GM19351 (cell line): ENCODE results near the gene EIF2S1.
"Not testable (repeated sequence)": the region's sequence is repeated elsewhere in the genome, so short reads cannot be mapped to it uniquely, and the experiment has no call there.

Experiments
- ATAC-seq: cut with Tn5 transposase; IDR thresholded peaks from one replicate; pipeline ENCODE4 v1.9.1; 2021; ENCODE audit warnings: mild to moderate bottlenecking, moderate library complexity; ENCODE audit not compliant: unreplicated experiment

The EIF2S1 gene

GRCh38 chr14:67359775-67360469 is at the start of gene EIF2S1, which contains the start of gene ATP6V1D:
EIF2S1 (plus strand) TSS chr14:67360328; CDS start chr14:67364768, 4,440 bp downstream.
ATP6V1D (minus strand) TSS chr14:67359804; CDS start chr14:67359698, 106 bp downstream.
- peak; percentile 90 for ATAC-seq

DNA sequence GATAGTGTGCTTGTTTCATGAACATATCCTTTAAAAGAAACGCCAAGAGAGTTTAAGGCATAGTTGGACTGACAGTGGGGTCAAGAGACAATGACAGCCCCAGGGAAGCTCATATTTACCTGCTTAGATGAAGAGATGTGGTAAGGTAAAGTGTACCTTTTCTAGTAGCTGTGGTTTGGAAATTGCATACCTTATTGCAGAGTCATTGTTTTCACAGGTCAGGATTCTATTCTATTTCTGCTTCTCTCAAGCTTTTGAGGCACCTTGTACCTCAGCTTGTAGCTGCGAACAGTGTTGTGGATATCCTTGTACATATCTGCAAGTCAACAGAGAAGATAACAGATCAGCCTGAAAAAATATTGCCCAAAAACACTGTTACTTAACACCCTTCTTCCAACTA is 48.3 kb upstream of the EIF2S1 start:
- no peak for ATAC-seq

DNA sequence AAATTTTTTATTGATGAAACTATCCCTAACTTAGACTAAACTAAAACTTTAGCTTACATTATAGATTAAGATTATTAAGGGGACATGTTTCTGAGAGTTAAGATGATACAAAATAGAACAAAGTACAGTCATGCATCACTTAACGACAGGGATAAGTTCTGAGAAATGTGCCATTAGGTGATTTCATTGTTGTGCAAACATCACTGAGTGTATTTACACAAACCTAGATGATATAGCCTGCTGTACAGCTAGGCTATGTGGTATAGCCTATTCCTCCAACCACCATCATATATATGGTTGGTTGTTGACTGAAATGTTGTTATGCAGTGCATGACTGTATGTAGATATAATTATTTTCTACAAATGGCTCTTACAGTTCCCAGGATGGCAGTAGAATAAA is 47.0 kb upstream of the EIF2S1 start:
- ATAC-seq: no peak

- no peak for ATAC-seq
Observed at GRCh38 chr14:67317822-67318221, 42.3 kb upstream of the EIF2S1 start.

DNA sequence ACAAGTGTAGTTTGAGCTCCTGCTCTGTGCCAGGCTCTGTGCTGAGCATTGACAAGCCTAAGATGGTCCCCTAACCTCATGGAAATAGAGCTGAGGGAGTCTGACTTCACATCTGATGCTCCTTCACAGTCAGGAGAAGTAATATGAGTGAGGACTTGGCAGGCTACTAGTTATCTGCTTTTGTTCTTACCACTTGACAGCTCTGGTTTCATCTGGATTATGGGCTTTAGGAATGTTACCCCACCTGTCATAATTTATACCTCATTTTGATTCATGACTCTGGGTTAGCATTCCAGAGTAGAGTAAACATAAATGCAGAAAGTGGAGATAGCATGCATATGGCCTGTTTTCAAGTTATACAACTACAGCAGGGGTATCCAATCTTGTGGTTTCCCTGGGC is 41.0 kb upstream of the EIF2S1 start:
- ATAC-seq: no peak

- not testable (repeated sequence) for ATAC-seq
Observed at GRCh38 chr14:67329666-67330065, 30.5 kb upstream of the EIF2S1 start.

DNA sequence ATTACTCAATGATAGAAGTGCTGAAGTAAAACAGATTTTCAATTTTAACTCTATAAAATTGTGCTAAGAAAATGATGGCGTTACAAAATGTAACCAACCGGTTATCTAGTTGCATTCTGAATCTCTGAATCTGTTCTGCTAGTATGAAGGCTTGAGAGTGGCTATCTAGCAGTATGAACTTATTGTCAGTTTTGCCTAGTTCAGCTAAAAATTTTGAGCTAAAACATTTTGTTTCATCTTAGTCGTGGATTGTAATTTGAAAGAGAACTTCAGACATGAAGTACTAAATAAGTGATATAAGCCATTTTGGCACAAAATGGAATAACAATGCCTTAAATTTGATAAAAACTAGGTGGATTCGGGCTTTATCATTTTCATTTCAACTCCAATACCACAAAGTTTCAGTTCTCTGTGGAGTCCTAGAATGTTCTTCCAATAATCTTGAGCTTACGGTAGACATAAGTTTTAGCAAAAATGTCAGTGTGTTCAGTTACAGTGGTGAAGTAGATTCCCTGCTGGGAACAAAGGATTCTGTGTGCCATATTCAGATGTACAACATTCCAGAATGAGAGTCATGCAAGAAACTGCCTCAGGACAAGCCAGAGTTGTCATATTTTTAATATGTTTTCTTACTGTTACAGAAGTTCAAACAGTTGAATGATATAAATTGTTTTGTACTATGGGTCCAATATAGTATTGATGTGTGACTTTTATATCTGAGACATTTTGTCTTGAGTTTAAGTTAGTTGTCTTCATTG is 28.6 kb upstream of the EIF2S1 start:
- no peak for ATAC-seq

DNA sequence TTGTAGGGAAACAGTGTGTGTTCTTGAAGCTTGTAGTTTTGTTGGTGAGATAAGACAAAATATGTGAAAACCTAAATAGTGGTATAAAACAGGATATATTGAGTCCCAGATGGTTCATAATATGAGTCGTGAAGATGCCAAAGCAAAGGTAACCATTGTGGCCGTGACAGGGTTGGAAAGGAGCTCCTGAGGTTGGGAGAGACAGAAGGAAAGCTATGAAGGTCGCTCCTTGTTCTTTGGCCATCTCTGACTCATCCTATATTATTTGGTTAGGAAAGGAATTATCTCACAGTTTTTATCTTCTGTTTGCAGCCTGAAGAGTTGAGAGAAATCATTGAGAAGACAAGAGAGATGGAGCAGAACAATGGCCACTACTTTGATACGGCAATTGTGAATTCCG is 27.7 kb upstream of the EIF2S1 start:
- no peak for ATAC-seq

DNA sequence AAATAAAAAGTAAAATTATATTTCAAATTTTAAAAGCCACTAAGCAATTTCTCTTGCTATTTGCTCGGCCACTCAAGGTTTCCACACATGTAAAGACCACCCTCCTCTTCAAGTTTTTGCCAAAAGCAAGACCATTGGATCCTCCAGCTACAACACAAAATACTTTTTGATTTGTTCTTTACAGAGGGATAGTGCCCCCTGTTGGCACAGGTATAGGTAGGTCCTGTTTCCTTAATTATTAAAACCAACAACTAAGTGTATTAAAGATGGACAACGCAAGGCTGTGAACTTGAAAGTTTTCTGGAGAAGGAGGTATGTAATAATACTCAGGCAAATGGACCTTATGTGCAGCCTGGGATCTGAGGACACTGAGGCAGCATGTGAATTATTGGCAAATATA is 24.3 kb upstream of the EIF2S1 start:
- ATAC-seq: no peak

DNA sequence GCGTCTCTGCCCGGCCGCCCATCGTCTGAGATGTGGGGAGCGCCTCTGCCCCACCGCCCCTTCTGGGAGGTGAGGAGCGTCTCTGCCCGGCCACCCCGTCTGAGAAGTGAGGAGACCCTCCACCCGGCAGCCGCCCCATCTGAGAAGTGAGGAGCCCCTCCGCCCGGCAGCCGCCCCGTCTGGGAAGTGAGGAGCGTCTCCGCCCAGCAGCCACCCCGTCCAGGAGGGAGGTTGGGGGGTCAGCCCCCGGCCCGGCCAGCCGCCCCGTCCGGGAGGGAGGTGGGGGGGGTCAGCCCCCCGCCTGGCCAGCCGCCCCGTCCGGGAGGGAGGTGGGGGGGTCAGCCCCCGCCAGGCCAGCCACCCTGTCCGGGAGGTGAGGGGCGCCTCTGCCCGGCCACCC is 18.9 kb upstream of the EIF2S1 start:
- ATAC-seq: not testable (repeated sequence)

DNA sequence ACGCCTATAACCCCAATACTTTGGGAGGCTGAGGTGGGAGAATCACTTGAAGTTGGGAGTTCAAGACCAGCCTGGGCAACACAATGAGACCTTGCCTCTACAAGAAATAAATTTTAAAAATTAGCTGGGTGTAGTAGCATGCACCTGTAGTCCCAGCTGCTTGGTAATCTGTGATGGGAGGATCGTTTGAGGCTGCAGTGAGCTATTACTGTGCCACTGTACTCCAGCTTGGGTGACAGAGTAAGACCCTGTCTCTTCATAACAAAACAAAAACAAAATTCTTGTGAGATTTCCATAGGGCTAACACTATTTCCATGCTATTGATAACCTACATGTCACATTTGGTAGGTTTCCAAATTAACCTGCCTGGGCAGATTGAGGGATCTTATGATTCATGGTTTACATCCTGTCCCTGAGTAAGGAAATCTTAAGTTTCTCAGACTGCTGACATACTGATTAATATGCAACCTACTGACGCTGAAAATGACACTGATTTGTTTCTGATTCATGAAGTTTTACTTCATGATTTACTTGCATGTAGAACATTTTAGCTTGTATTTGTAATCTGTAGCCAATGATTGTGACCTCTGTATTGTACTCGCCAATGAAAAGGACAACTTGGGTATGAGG is 16.4 kb upstream of the EIF2S1 start:
- ATAC-seq: no peak

- ATAC-seq: no peak
Observed at GRCh38 chr14:67345583-67345982, 14.5 kb upstream of the EIF2S1 start.

DNA sequence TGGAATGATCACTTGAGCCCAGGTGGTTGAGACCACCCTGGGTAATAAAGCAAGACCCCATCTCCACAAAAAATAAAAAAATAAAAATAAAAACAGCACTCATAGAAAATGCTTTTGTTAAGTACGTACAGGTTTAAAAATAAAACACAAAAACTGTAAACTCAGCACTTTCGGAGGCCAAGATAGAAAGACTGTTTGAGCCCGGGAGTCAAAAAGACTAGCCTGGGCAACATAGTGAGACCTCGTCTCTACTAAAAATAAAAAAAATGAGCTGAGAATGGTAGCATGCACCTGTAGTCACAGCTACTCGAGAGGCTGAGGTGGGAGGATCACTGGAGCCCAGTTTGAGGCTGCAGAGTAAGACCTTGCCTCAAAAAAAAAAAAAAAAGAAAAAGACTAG is 8.1 kb upstream of the EIF2S1 start:
- no peak for ATAC-seq

DNA sequence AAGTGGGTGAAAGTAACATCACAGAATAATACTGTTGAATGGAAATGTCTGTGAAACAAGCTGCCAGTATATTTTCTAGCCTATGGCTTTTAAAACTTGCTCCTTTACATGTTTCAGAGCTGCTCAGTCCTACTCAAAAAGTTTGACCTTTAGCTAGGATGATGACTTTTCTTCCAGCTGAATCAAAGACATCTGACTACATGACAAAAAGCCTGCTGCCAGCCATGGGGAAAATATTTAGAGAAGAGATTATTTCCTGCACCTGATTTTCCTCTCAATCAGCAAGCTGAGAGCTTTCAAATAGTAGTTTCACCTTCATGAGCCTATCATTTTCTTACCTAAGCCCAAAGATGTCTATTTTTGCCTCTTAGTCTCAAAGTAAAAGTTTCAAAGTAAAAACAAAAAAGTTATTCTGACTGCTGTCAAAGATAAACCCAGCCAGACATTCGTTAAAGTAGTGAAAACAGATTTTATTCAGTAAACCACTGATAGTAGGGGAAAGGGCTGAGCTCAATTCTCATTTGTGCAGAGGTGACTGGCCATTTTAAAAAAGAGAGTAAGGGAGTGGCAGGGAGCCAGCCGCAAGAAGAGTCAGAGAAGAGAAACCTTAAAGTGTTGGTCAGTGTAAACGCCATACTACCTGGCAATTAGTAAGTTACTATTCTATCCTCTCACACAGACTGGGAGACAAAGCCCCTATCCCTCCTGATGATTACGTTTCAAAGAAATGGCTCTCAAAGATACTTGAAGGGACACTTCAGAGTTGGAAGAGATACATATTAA is 2.8 kb upstream of the EIF2S1 start:
- no peak for ATAC-seq

DNA sequence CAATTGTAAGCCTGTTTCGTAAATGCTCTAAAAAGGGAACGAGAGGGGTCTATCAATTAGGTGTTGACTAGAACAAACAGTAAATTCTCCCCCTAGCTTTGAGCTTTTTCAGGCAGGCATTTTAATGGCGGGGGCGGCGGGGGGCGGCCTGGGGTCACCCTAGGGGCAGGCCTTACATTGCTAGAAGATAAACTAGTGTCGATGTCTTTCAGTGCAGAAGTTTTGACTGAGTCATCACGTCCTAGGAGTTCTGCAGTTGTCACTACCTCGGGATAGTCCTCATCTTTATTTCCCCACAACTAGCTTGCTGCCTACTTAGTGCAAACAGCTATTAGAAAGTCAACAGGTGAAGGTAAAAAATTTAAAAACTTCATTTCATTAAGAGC is 2.2 kb upstream of the EIF2S1 start:
- ATAC-seq: no peak

DNA sequence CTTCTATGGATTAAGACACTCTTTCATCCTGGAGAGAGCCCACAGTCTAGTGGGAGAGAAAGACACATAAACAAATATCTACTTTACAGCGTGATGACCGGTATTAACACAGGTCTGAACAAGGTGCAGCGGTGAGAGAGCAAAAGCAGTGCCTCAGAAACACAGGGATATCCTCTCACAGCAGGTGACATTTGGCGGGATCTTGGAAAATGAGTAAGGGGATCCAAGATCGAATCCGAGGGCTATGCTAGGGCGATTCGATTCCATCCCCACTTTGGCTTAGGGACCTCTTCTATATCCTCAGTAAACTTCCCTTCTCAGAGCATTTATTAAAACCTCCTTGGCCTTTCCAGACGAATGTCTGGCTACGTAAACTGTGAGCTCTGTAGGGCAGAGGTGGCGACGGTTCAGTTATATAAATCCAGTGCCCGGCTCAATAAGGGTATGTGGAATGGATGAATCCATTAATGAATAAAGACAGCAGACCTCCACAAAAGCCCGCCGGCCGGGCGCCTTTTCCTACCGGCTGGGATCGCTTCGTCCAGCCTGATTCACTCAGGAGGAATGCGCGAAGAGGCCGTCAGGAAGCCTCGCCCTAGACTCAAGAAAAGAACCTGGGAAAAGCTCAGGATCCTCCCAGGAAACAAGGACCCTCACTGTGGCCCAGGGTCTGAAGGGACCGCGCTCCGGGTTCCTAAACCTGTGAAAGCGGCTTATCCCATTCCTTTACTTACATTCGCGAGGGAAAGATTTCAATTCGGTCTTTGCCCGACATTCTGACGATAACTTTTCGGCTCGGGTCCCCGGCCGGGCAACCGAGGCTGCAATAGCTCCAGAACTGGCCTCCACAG is 979 bp upstream of the EIF2S1 start:
- ATAC-seq: no peak

GRCh38 chr14:67360470-67361206 is 510 bp downstream of the EIF2S1 start:
- ATAC-seq: peak; percentile 23

DNA sequence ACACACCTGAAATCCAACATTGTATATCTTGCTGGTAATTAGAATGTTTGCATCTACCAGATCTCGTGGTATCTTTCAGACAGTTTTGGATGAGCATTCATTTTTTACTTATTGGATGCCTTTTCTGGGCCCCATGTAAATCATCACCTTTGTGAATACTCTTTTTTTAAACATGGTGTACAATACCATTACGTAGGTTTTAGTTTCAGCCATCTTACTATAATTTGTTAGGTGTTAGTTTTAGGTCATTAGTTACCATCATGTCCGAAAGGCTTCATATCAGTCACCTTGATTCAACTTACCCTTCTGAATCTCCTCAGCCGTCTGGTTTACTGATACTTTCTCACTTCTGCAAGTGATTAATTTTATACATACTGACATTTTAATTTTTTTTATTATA is 5.3 kb downstream of the EIF2S1 start:
- ATAC-seq: no peak

- ATAC-seq: no peak
Observed at GRCh38 chr14:67370830-67371229, 10.7 kb downstream of the EIF2S1 start.
